ENCODE measurements around the gene CCDC188. TPM values are rescaled to one million over a fixed set of nuclear protein-coding genes. Genes with fewer than 3 reads are reported as not detected.

Gene CCDC188
- total RNA-seq, 1 donor from 2014 or later = 4.3 TPM

DNA sequence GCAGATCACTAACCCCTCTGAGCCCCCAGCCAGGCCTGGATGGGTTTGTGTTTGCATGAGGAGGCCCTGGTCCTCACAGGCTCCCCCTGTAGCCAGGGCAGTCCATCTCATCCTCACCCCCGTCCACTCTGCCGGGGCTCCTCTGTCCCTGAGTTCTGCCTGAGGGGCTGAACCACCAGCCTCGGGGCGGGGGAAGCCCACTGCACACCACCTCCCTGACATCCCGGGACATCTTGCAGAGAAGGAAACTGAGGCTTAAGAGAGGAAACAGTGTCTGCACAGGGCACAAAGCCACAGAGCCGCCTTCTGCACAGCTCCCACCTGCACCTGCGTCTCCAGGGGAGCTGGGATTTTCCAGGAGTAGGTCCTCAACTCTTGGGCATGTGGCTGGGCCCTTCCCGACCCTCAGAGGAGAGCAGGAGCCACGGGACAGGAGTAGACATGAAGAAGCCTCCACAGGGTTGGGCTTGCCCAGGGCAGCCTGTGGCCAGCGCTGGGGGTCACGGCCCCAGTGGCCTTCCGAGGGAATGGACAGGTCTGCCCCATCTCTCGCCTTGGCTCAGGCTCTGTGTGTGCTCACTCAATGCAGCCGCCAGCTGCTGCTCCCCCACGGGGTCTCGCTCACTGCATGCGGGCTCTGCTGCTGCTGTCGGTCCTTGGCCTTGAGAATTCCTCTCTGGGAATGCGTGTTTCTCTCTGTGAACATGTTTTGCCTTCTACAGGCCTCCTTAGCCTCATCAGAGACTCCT, 45.4 kb upstream of the CCDC188 start:
- no peak overlapping the region for H3K27ac Mint-ChIP-seq
- H3K27me3 Mint-ChIP-seq = peaks cover 3% of the 10 kb centered on the region
- TF ChIP-seq, protein P1, sequence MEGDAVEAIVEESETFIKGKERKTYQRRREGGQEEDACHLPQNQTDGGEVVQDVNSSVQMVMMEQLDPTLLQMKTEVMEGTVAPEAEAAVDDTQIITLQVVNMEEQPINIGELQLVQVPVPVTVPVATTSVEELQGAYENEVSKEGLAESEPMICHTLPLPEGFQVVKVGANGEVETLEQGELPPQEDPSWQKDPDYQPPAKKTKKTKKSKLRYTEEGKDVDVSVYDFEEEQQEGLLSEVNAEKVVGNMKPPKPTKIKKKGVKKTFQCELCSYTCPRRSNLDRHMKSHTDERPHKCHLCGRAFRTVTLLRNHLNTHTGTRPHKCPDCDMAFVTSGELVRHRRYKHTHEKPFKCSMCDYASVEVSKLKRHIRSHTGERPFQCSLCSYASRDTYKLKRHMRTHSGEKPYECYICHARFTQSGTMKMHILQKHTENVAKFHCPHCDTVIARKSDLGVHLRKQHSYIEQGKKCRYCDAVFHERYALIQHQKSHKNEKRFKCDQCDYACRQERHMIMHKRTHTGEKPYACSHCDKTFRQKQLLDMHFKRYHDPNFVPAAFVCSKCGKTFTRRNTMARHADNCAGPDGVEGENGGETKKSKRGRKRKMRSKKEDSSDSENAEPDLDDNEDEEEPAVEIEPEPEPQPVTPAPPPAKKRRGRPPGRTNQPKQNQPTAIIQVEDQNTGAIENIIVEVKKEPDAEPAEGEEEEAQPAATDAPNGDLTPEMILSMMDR (conservative IDR thresholded peaks at IDR 0.05) = no peak
- peaks cover 10% of the 10 kb centered on the region for H3K4me1 Mint-ChIP-seq (ENCODE audit: unreplicated experiment)
- no peaks in the 10 kb centered on the region for H3K9me3 Mint-ChIP-seq
- no peak for DNase-seq (ENCODE audit: extremely low spot score, unreplicated experiment)
- H3K4me3 Mint-ChIP-seq = no peak overlapping the region
- H3K36me3 Mint-ChIP-seq = no peaks in the 10 kb centered on the region

GRCh38 chr22:20194681-20195593, 44.1 kb upstream of the CCDC188 start:
- Mint-ChIP-seq H3K4me3 (no peak overlapping the region), H3K9me3 (no peaks in the 10 kb centered on the region), H3K4me1 (ENCODE audit: unreplicated experiment) (peaks cover 10% of the 10 kb centered on the region), H3K36me3 (no peaks in the 10 kb centered on the region), H3K27ac (no peak overlapping the region), H3K27me3 (peaks cover 3% of the 10 kb centered on the region)
- TF ChIP-seq, protein P1 (conservative IDR thresholded peaks at IDR 0.05) = no peak
- no peak for DNase-seq (ENCODE audit: extremely low spot score, unreplicated experiment)

DNA sequence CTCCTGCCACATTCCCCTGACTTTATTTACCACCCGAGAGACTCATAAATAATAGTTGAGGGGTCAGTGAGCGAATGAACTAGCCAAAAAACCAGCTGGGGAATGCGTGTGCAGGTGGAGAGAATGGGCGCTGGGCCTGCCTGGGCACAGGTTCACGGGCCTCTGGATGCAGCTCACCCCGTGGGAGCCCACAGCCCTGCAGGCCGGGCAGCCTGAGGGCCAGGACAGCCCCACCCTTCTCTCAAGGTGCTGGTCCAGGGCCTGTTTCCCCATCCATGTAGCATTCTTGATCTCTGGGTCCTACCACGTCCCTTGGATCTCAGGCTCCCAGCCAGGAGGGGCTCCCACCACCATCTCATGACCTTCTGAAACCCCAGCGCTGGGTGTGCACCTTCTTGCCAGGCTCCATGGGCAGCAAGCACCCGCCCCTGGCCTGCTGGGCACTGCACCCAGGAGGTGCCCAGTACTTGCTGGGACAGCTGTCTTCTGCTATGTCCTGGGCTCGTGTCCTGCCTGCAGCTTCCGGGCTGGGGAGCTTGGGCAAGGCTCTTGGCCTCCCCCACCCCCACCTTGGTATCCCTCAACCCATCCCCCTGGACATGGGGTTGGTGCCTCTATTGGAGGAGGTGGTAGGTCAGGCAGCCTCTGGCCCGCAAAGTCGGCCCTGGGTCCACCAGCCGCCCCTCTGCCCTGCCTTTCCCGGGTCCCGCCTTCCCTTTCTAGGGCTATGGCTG, 43.1 kb upstream of the CCDC188 start:
- Mint-ChIP-seq H3K4me3 (no peak overlapping the region), H3K27me3 (peaks cover 3% of the 10 kb centered on the region), H3K27ac (no peak overlapping the region), H3K9me3 (no peaks in the 10 kb centered on the region), H3K36me3 (no peaks in the 10 kb centered on the region), H3K4me1 (ENCODE audit: unreplicated experiment) (peaks cover 10% of the 10 kb centered on the region)
- TF ChIP-seq, protein P1 (conservative IDR thresholded peaks at IDR 0.05) = no peak
- no peak for DNase-seq (ENCODE audit: extremely low spot score, unreplicated experiment)

- TF ChIP-seq, protein P1 (conservative IDR thresholded peaks at IDR 0.05) = no peak
- Mint-ChIP-seq H3K36me3 (no peaks in the 10 kb centered on the region), H3K27me3 (no peaks in the 10 kb centered on the region), H3K4me1 (ENCODE audit: unreplicated experiment) (peaks cover 4% of the 10 kb centered on the region), H3K4me3 (no peak overlapping the region), H3K27ac (no peak overlapping the region), H3K9me3 (no peaks in the 10 kb centered on the region)
- no peak for DNase-seq (ENCODE audit: extremely low spot score, unreplicated experiment)
Measured at GRCh38 chr22:20192972-20193760, 42.3 kb upstream of the CCDC188 start.

Data from type B pancreatic cell (in vitro differentiated cells).